GM21825 (cell line): ENCODE measurements around the gene WDFY4.
"Not testable (repeated sequence)": the region's sequence is repeated elsewhere in the genome, so short reads cannot be mapped to it uniquely, and the experiment has no call there.

ENCODE experiments used
- ATAC-seq: cut with Tn5 transposase; IDR thresholded peaks from one replicate; pipeline ENCODE4 v1.9.1; 2021; ENCODE audit warnings: mild to moderate bottlenecking, moderate library complexity; ENCODE audit not compliant: unreplicated experiment

Gene WDFY4

GRCh38 chr10:48684792-48685623 lies at the start of gene WDFY4:
Gene WDFY4, plus strand, starts transcription at chr10:48684873. Its CDS starts 24,860 bp downstream, at chr10:48709733.
- ATAC-seq = peak; percentile 55

GRCh38 chr10:48634984-48635557 lies 49.6 kb upstream of the WDFY4 start:
- no peak for ATAC-seq

GRCh38 chr10:48636231-48636630 lies 48.4 kb upstream of the WDFY4 start:
- no peak for ATAC-seq

DNA sequence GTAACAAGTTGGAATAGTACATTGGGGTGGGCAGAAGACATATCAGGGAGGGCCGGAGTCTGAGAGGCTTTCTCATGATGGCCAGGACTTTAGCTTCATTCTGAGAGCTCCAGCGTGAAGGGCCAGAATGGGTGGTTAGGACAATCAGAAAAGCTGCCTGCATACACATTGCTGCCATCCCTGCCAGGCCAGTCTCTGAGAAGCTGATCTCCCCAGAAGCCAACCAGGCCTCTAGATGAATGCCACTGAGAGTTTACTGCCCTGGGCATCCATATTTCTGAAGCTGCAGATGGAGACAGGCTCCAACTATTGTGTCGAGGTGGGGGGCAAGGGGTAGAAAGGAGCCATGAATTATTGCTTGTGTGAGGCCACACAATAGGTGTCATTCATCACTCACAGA lies 47.8 kb upstream of the WDFY4 start:
- no peak for ATAC-seq

- ATAC-seq = no peak
These were observed 46.5 kb upstream of the WDFY4 start for GRCh38 chr10:48638158-48638557.

DNA sequence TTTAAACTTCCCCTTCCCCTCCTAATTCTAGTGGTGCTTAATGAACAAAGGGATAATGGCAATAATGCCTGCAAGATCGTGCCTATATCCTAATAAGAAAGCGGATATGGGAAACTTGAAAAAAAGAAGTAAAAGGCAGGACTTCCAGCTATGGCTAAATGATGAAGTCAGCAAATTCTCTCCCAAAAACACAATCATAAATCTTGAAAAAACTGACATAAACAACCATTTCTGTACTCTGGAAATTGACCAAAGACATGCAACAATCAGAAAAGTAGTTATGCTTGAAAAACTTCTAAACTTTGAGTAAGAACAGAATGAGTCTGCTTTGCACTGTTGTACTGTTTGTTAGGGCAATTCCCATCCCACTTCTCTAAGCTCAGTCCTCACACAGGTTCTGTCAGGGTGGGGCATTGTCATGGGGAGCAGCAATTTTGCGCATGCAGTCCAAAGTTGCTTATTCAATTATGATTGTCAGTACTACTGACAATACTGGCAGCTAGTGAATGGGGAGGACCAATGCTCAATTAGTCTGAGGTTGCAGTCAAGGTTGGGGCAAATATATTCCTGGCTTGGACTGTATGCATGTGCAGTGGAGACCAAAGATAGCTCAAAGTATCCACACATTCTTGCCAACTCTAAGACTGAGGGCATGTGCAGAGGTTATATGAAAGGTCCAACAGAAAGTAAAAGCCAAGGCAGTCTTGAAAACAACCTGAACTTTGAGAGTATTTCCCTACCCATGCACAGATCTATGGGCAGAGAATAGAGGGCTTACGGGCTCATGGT lies 45.7 kb upstream of the WDFY4 start:
- no peak for ATAC-seq

GRCh38 chr10:48639632-48640031 lies 45.0 kb upstream of the WDFY4 start:
- no peak for ATAC-seq

DNA sequence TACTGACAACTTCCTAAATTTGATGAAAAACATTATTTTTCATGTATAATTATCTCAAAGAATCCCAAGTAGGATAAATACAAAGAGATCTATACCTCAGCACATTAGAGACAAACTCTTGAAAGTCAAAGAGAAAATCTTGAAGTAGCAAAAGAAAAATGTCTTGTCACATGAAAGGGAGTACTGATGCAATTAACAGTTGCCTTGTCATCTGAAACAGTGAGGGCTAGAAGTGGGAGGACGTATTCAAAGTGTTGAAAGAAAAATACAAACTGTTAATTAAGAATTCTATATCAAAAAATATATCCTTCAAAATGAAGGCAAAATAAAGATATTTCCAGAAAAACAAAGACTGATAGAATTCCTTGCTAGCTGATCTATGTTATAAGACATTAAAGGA lies 44.3 kb upstream of the WDFY4 start:
- no peak for ATAC-seq

GRCh38 chr10:48641099-48641690 lies 43.5 kb upstream of the WDFY4 start:
- not testable (repeated sequence) for ATAC-seq

GRCh38 chr10:48645600-48645999 lies 39.1 kb upstream of the WDFY4 start:
- ATAC-seq = no peak

DNA sequence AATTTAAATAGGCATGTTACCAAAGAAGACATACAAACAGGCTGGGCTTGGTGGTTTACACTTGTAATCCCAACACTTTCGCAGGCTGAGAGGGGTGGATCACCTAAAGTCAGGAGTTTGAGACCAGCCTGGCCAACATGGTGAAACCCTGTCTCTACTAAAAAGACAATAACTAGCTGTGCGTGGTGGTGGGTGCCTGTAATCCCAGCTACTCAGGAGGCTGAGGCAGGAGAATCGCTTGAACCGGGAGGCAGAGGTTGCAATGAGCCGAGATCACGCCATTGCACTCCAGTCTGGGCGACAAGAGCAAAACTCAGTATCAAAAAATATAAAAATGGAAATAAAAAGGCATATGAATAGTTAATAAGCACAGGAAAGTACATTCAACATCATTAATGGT lies 37.6 kb upstream of the WDFY4 start:
- ATAC-seq = not testable (repeated sequence)

GRCh38 chr10:48648172-48648942 lies 36.3 kb upstream of the WDFY4 start:
- ATAC-seq = no peak

DNA sequence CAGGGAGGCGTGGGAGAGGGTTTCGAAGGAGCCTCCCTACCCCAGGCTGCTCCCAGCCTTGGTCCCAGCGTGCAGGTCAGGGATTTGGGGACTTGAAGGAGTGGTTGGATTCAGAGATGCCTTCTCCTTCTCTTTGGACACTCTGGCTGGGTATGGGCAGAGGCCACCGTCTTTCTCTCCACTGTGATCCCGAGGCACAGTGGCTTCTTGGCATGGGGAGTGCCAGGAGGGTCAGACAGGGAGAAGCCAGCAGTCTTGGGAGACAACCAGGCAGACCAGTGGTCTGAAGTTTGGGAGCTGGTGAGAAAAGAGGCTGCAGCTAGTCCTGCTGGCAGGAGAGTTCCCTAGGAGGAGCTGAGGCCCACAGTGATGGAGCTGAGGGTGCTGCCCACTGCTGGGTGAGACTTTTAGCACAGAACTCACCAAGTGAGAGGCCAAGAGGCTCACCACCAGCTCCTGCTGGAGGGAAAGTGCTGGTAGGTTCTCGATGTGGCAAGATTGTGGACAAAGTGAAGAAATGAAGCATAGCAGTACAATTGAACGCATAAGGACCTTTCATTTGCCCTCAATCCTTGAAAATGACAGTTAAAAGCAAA lies 35.2 kb upstream of the WDFY4 start:
- no peak for ATAC-seq

DNA sequence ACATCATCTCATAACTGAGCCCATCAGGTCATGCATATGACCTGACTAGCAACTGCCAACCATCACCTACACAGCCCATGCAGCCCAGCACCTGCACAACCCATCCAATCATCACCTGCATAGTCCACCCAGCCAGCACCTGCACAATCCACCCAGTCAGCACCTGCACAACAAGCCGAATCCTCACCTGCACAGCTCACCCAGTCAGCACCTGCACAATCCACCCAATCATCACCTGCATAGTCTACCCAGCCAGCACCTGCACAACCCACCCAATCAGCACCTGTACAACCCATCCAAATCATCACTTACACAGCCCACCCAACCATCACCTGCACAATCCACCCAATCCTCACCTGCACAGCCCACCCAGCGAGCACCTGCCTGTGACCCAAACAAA lies 33.4 kb upstream of the WDFY4 start:
- no peak for ATAC-seq

GRCh38 chr10:48651839-48652238 lies 32.8 kb upstream of the WDFY4 start:
- no peak for ATAC-seq

GRCh38 chr10:48652344-48652743 lies 32.3 kb upstream of the WDFY4 start:
- no peak for ATAC-seq

GRCh38 chr10:48653347-48653746 lies 31.3 kb upstream of the WDFY4 start:
- no peak for ATAC-seq

DNA sequence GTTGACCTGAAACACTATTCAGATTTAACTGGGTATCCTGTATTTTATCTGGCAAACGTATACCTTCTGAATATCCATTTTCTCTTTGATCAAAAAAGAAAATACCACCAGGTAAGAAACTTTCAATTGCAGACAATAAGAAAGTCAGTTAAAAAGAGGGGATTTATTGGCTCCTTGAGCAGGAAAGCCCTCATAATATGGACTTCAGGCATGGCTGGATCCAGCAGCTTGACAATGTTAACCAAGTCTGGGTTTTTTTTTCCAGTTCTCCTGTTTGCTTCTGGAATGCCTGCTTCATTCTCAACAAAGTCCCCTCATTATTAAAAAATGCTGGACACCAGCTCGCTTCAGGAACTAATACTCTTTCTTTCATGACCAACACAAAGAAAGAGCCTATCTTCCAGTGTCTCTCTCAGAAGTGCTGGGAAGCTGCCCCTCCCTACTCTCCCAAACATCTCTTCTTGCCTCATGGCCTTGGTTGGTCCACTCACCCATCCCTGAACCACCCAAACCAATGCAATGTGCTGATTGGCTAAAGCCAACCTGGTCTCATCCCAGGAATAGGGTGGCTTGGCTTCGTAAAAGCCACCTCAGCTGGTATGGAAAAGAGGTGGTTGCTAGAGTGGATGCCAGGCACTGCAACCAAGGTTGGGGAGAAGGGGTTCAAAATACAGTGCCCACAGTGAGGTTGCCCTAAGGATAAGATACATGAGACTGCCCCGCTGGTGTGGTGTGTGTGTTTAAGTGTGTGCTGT lies 30.6 kb upstream of the WDFY4 start:
- no peak for ATAC-seq

DNA sequence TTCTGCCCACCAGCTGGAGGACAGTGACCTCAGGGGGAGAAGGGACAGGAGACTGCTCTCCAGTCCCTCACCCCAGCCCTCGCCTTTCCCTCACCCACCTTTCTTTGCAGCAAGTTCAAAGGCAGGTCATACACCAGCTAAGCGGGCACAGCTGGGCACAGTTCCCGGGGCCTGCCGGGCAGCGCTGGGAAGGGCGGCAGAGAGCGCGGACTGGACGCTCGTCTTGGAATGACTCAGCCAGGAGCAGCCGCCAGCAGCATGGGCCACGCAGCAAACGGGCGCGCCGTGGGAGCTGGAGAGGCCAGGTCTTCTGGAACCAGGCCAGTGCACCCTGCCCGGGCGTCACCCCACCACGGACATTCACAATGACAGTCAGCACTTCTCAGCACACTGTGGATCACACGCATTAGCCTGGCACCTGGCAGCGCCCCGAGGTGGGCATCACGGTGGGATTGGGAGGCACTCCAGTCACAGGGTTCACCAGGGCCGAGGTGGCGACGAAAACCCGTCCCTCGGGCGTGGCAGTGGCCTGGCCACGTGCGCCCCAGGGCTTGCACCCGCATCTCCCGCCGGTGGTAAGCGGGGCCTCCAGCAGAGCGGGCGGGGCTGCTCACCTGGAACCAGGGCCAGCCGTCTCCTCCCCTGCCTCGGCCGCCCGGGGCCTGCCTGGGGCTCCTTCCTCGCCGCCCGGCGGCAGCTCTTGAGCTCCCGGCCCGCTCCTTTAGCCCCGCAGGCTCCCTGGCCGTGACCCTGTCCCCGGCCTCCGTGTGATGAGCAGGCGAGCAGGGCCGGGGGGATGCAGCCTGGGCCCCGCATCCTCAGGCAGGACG lies 29.0 kb upstream of the WDFY4 start:
- ATAC-seq = peak; percentile 22
